Glomerular endothelial cell (primary cell): Measurements from ENCODE around the gene FGFR2. TPM values are rescaled to one million over a fixed set of nuclear protein-coding genes. Genes with fewer than 3 reads are reported as not detected.

Experiments
- DNase-seq: peaks from one replicate; pipeline ENCODE4 v3.0.0-alpha.2; 2011; ENCODE audit warnings: low read depth, low spot score; ENCODE audit errors: extremely low read depth
- total RNA-seq: library from RNA; depleted of rRNA; stranded (reverse); fragments of >200 nt; gene quantifications from 2 replicates; pipeline ENCODE4 v1.2.3, GENCODE V29; 2015

FGFR2 gene
- total RNA-seq, 1 donor from 2014 or later, result 0.23 TPM

- no peak for DNase-seq
Observed at GRCh38 chr10:121611393-121612159, 13.3 kb upstream of the FGFR2 start.

DNA sequence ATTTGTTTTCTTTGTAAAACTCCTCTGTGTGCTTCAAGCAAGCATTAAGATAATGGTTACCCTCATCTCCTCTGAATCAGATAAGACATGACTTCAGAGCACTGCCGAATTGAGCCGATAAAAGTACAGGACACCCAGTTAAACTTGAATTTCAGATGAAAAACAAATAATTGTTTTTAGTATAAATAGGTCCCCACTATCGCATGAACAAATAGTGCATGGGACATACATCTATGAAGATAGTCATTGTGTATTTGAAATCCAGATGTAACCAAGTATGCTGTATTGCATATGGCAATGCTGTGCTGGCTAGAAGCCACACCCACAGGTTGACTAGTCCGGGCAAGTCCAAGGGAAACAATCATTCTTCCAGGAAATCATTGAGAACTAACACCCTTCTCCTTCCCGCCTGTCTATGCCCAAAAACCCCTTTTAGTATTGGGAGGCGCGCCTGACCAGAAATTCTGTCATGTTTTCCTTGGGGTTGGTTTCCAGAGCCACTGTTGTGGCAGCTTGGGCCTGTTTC is 12.6 kb upstream of the FGFR2 start:
- DNase-seq, result no peak

GRCh38 chr10:121609426-121610380 is 11.5 kb upstream of the FGFR2 start:
- DNase-seq, result no peak

GRCh38 chr10:121608469-121609190 is 10.4 kb upstream of the FGFR2 start:
- DNase-seq, result no peak

DNA sequence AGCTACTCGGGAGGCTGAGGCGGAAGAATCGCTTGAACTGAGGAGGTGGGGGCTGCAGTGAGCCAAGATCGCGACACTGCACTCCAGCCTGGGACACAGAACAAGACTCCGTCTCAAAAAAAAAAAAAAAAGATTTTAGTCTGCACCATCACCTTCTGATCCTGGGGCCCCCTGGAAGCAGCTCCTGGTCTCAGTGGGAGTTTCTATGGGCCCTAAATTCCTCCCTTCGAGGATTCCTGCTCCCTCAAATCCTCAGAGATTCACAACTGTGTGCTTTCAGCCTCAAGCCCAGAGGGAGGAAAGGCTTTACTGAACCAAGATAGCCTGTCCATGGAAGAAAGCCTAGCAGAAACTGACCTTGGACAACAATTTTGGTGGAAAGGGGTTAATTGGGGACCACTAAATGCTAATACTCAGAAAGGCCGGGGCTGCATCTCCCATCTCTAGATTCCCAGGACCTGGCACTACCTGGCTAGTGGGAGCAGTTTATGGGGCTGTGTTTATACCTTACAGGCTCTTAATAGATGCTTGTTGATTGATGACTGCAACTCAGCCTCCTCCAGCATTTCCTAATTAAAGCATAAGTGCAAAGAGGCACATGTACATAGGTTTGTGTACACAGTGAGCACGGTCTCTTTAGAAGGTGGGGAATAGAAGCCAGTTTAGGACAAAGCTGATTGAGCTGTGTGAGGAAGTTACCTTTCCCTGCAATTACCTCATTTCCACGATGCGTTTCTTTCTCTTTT is 9.2 kb upstream of the FGFR2 start:
- DNase-seq, result no peak

- no peak for DNase-seq
Observed at GRCh38 chr10:121605708-121606107, 7.5 kb upstream of the FGFR2 start.

DNA sequence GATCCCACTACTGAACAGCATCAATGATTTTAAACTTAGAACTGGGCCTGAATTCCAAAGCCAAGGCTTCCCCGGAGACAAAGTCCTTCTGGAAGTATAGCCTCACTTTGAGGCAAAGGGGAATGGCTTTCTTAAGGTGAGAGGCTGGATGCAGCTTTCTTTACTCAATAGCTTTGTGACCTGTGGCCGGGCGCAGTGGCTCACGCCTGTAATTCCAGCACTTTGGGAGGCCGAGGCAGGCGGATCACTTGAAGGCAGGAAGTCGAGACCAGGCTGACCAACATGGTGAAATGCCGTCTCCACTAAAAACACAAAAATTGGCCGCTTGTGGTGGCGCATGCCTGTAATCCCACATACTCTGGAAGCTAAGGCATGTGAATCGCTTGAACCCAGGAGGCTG is 3.2 kb upstream of the FGFR2 start:
- no peak for DNase-seq

- DNase-seq, result no peak
Observed at GRCh38 chr10:121600611-121601010, 2.4 kb upstream of the FGFR2 start.

DNA sequence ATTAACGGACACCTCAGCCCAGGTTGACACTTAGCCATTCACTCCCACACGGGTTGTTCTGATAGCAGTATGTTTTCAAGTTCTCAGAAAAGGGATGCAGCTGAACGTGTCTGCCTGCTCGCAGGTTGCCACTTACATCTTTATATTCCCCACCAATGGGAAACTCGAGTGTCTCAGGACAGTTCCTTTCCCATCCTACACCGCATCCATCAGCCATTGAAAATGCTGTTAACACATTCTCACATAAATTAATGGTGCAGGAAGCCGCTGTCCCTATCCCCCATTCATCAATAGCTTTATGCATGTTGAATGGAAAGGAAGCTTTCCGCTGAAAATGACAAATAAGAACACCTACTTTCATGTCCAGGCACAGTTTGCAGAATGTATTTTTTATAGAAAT is 1.7 kb upstream of the FGFR2 start:
- no peak for DNase-seq

- DNase-seq, result no peak
Observed at GRCh38 chr10:121597504-121598262, 561 bp downstream of the FGFR2 start.

DNA sequence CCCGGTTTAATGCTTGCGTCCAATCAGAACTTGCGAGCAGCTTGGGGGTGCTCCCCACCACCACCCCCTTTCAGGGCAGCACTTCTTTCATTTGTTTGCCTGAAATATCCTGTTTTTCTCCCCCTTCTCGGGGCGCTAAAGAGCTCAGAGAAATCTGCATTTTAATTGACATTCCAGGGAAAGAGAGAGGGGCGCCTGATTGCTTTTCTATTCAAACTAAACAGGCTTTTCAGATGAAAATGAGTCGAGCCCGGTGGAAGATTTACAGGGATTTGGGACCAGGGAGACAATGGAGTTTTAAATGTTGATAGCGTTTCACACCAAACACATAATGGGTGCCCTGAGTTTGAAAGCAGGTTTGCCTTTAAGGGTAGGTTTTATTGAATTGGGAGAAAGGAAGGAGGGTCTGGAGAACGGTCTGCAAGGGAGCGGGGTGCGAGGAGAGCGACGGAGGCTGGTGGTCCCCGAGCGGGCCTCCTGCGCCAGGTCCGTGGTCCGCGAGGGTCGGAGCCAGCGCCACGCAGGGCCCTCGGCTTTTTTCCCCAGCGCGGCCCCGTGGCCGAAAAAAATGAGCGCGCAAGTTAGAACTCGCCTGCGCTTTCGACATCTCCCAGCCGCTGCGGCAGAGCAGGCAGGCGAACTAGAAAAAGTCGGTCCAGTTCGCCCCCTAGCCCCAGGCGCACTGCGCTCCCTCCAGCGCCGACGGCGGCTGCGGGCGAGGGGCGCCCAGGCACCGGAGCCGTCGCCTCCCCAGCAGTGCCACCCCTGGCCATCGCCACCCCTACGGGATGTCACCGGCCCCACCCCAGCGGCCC is 1.3 kb downstream of the FGFR2 start:
- no peak for DNase-seq

DNA sequence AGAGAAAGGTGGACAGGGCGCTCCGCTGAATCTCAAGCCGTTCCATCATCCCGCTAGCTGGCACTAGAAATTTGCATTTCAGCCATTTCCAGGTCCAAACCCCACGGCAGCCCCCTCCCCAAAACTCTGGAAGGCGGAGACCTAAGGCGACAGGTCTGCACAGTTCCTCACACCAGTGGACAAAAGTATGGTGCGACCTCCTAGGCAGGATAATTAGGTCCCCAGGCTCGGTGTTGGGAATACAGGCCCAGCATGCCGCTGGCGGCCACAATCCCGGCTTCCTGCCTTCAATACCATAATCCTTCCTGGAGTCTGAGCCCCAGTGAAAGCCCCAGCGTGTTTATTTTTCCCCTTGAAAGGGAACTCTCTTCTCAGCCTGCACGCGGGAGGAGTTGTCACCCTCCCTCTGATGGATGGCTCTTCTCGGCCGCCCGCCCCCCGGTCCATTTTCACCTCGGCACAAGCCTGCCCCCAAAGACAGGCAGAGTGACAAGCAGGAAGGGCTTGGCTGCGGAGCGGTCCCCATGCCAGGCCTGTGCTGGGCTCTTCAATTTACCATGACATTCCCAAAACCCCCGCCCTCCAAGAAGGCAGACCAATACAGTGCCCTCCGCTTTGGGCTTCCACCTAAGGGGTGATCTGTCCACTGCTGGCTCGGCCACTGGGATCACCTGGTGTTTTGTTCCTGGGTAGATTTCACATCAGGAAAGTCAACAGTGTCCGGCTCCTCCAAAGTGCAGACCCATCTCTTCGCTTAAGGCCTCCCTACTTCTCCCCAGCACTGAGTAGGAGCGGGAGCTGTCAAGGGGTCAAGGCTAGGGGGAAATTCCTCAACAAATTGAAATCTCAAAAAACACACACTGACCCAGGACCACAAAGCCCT is 2.2 kb downstream of the FGFR2 start:
- no peak for DNase-seq

GRCh38 chr10:121595351-121595805 is 2.9 kb downstream of the FGFR2 start:
- no peak for DNase-seq

DNA sequence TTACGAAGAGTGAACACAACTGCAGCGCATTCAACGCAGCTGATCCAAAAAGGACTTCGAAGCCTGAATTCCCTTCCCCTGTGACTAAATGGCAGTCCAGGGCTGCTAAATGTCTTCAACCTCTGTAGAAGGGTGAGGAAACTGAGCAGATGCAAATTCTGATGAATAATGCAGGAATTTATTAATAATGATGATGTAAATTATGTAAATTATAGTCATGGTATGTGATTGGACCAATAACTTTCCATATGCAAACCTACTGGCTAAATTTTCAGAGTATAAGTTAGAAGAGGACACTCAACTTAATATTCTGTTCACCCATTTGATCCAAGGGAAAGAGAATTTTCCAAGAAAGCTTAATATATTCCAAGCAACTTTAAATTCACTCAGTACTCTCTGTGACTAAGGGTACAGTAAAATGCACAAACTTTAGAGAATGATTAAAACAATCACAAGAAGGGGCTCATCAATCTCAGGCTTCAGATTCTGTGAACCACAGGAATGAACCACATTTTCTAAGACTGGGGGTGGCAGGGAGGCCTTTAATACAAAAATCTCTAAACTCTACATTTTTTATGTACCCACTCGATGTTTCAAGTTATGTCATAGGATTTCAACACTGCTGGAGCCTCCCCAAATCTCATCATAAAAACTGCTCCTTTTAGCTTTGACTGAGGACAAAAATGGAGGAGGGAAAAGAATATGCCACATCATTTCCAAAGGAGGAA is 3.5 kb downstream of the FGFR2 start:
- no peak for DNase-seq

DNA sequence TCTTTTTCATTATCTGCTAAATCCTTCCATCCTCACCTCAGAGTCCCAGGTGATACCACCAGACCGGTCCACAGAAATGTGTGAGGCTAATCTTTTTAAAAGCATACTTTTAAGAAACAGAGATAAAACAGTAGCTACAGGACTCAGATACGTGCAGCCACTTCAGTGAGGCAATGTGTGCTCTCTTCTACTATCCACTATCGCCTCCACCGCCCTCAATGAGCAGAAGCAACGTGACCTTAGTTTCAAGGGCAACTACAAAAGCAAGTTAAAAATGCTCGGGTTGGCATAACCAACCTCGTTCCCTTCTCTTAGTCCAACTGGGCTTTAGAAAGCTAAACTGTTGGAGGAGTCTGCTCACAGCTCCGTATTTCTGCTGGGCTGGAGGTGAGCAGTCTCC is 4.2 kb downstream of the FGFR2 start:
- no peak for DNase-seq

GRCh38 chr10:121593281-121594075 is 4.8 kb downstream of the FGFR2 start:
- no peak for DNase-seq
